ENCODE data around the gene TMED10.

TMED10 gene

DNA sequence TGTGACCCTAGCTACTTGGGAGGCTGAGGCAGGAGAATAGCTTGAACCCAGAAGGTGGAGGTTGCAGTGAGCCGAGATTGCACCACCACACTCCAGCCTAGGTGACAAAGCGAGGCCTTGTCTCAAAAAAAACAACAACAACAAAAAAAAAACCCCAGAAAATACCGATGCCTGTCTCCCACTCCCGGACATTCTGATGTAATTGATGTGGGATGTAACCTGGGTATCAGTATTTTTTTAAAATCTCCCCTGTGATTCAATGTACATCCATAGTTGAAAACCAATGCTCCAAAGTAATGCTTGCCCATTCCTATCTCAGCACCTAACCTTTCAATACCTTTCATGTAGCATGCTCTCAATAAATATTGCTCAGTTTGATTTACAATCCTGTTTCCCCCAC is 11.7 kb upstream of the TMED10 start:
- TF ChIP-seq, protein P1, sequence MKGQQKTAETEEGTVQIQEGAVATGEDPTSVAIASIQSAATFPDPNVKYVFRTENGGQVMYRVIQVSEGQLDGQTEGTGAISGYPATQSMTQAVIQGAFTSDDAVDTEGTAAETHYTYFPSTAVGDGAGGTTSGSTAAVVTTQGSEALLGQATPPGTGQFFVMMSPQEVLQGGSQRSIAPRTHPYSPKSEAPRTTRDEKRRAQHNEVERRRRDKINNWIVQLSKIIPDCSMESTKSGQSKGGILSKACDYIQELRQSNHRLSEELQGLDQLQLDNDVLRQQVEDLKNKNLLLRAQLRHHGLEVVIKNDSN (IDR thresholded peaks at IDR 0.05) = no peak
- TF ChIP-seq ZBTB7A (IDR thresholded peaks at IDR 0.05; ENCODE audit: low read depth) = no peak
- TF ChIP-seq NFIC (IDR thresholded peaks at IDR 0.05) = no peak
- no peak for TF ChIP-seq TCF12 (IDR thresholded peaks at IDR 0.05; ENCODE audit: low read depth)
- TF ChIP-seq, protein P2, sequence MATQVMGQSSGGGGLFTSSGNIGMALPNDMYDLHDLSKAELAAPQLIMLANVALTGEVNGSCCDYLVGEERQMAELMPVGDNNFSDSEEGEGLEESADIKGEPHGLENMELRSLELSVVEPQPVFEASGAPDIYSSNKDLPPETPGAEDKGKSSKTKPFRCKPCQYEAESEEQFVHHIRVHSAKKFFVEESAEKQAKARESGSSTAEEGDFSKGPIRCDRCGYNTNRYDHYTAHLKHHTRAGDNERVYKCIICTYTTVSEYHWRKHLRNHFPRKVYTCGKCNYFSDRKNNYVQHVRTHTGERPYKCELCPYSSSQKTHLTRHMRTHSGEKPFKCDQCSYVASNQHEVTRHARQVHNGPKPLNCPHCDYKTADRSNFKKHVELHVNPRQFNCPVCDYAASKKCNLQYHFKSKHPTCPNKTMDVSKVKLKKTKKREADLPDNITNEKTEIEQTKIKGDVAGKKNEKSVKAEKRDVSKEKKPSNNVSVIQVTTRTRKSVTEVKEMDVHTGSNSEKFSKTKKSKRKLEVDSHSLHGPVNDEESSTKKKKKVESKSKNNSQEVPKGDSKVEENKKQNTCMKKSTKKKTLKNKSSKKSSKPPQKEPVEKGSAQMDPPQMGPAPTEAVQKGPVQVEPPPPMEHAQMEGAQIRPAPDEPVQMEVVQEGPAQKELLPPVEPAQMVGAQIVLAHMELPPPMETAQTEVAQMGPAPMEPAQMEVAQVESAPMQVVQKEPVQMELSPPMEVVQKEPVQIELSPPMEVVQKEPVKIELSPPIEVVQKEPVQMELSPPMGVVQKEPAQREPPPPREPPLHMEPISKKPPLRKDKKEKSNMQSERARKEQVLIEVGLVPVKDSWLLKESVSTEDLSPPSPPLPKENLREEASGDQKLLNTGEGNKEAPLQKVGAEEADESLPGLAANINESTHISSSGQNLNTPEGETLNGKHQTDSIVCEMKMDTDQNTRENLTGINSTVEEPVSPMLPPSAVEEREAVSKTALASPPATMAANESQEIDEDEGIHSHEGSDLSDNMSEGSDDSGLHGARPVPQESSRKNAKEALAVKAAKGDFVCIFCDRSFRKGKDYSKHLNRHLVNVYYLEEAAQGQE (IDR thresholded peaks at IDR 0.05; ENCODE audit: low read depth) = no peak
- TF ChIP-seq, protein P3, sequence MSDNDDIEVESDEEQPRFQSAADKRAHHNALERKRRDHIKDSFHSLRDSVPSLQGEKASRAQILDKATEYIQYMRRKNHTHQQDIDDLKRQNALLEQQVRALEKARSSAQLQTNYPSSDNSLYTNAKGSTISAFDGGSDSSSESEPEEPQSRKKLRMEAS (IDR thresholded peaks at IDR 0.05) = no peak
- no peak for TF ChIP-seq FOXM1 (IDR thresholded peaks at IDR 0.05; ENCODE audit: borderline replicate concordance, low read depth)
- TF ChIP-seq CEBPB (IDR thresholded peaks at IDR 0.05) = no peak
- TF ChIP-seq EGR1 (IDR thresholded peaks at IDR 0.05) = no peak
- no peak for TF ChIP-seq YY1 (IDR thresholded peaks at IDR 0.05; ENCODE audit: low read depth)
- no peak for TF ChIP-seq TAF1 (IDR thresholded peaks at IDR 0.05; ENCODE audit: low read depth)
- TF ChIP-seq EP300 (IDR thresholded peaks at IDR 0.05; ENCODE audit: borderline replicate concordance) = no peak
- TF ChIP-seq RAD21 (IDR thresholded peaks at IDR 0.05; ENCODE audit: low read depth) = no peak
- no peak for TF ChIP-seq CREB1 (IDR thresholded peaks at IDR 0.05; ENCODE audit: low read depth)

DNA sequence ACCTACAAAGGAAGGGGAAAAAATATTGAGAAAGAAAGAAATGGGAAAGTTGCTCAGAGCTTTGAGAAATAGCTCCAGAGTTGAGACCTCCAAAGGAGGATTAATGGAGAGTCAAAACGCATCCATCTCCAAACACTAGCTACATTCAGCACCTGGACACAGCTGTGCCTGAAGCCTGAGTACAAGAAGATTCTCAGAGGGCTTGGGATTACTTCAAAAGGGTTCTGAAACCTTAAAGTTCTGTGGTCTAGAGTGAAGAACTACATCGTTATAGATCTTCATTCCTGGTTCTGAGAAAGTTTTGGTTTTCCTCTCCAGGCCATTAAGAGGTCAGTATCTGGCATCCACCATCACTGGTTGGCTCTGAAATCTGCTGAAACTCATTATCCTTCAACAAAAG is 10.5 kb upstream of the TMED10 start:
- TF ChIP-seq, protein P1 (IDR thresholded peaks at IDR 0.05) = no peak

DNA sequence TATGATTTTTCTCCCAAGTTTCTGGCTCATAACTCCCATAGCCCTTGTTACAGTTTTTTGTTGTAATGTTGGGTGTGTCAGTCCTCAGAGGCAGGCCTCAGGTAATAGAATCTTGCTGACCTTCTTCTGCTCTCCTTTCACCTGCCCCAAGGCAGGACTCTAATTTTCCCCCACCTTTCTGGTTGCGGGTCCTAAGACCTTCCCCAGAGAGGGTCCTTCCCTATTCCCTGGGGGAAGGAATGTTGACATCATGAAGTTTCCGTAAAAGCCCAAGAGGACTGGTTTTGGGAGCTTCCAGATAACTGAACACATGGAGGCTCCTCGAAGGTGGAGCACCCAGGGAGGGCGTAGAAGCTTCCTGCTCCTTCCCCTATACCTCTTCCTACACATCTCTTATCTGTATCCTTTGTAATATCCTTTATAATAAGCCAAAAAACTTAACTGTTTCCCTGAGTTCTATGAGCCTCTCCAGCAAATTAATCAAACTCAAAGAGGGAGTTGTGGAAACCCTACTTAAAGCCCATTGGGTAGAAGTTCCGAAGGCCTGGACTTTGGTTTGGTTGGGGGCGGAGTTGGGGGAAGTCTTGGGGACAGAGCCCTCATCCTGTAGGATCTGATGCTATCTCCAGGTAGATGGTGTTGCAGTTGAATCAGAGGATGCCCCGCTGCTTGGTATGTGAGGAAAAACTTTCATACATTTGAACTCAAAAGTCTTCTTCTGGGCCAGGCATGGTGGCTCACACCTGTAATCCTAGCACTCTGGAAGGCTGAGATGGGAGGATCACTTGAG is 9.0 kb upstream of the TMED10 start:
- TF ChIP-seq EGR1 (IDR thresholded peaks at IDR 0.05) (no peak), NFIC (IDR thresholded peaks at IDR 0.05) (no peak), CEBPB (IDR thresholded peaks at IDR 0.05) (no peak), EP300 (IDR thresholded peaks at IDR 0.05; ENCODE audit: borderline replicate concordance) (no peak), TEAD4 (IDR thresholded peaks at IDR 0.05) (no peak), YY1 (IDR thresholded peaks at IDR 0.05; ENCODE audit: low read depth) (no peak), TAF1 (IDR thresholded peaks at IDR 0.05; ENCODE audit: low read depth) (no peak), CREB1 (IDR thresholded peaks at IDR 0.05; ENCODE audit: low read depth) (no peak), FOXM1 (IDR thresholded peaks at IDR 0.05; ENCODE audit: borderline replicate concordance, low read depth) (no peak), RAD21 (IDR thresholded peaks at IDR 0.05; ENCODE audit: low read depth) (no peak), TCF12 (IDR thresholded peaks at IDR 0.05; ENCODE audit: low read depth) (no peak), ZBTB7A (IDR thresholded peaks at IDR 0.05; ENCODE audit: low read depth) (no peak)
- TF ChIP-seq, protein P3 (IDR thresholded peaks at IDR 0.05) = no peak
- TF ChIP-seq, protein P2 (IDR thresholded peaks at IDR 0.05; ENCODE audit: low read depth) = no peak
- TF ChIP-seq, protein P1 (IDR thresholded peaks at IDR 0.05) = no peak

GRCh38 chr14:75184492-75184891 is 8.1 kb upstream of the TMED10 start:
- TF ChIP-seq TAF1 (IDR thresholded peaks at IDR 0.05; ENCODE audit: low read depth) = no peak
- TF ChIP-seq YY1 (IDR thresholded peaks at IDR 0.05; ENCODE audit: low read depth) = no peak
- TF ChIP-seq RAD21 (IDR thresholded peaks at IDR 0.05; ENCODE audit: low read depth) = no peak
- TF ChIP-seq FOXM1 (IDR thresholded peaks at IDR 0.05; ENCODE audit: borderline replicate concordance, low read depth) = no peak
- TF ChIP-seq TEAD4 (IDR thresholded peaks at IDR 0.05) = no peak
- no peak for TF ChIP-seq CREB1 (IDR thresholded peaks at IDR 0.05; ENCODE audit: low read depth)
- TF ChIP-seq, protein P1 (IDR thresholded peaks at IDR 0.05) = no peak

GRCh38 chr14:75184039-75184438 is 7.6 kb upstream of the TMED10 start:
- TF ChIP-seq EP300 (IDR thresholded peaks at IDR 0.05; ENCODE audit: borderline replicate concordance) = no peak
- TF ChIP-seq YY1 (IDR thresholded peaks at IDR 0.05; ENCODE audit: low read depth) = no peak
- TF ChIP-seq, protein P2 (IDR thresholded peaks at IDR 0.05; ENCODE audit: low read depth) = no peak
- TF ChIP-seq, protein P3 (IDR thresholded peaks at IDR 0.05) = no peak
- TF ChIP-seq TEAD4 (IDR thresholded peaks at IDR 0.05) = no peak
- no peak for TF ChIP-seq NFIC (IDR thresholded peaks at IDR 0.05)
- TF ChIP-seq RAD21 (IDR thresholded peaks at IDR 0.05; ENCODE audit: low read depth) = no peak
